Astrocyte (in vitro differentiated cells and primary cell): ENCODE results near the gene OSBPL1A.

Experiments
- EZH2 ChIP-seq: IDR thresholded peaks from 2 replicates; pipeline ENCODE4 v1.6.1; 2012; ENCODE audit warnings: mild to moderate bottlenecking, low read length, inconsistent platforms; ENCODE audit not compliant: insufficient read depth
- TF ChIP-seq, protein P1 (sequence below): IDR thresholded peaks from 2 replicates; pipeline ENCODE4 v1.5.1; 2011; ENCODE audit warnings: low read depth, mild to moderate bottlenecking, inconsistent platforms, low read length, moderate library complexity; ENCODE audit not compliant: insufficient read depth

DNA sequence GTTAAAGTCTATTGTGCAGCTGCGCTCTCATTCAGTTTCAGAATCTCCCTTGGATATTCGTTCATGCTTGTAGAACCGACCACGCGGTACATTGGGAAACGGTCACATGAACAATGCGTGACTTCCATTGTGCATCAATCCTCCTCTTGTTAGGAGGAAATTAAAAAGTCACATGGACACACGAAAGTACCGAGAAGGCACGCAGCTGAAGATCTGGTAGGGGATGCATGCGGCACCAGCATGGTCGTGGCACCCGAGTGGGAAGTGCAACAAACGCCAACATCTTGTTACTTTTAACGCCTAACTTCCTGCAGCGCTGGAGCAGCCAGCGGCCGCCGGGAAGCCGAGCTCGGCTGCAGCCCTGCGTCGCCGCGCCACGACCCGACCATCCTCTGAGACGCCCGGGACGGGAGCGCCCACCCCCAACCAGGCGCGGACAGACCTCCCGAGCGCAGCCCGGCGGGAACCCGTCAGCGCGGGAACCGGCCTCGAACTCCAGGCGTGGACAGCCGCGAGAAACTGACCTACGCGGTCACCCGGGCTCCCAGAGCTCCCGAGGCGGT, 412 bp downstream of the OSBPL1A start:
- TF ChIP-seq, protein P1, sequence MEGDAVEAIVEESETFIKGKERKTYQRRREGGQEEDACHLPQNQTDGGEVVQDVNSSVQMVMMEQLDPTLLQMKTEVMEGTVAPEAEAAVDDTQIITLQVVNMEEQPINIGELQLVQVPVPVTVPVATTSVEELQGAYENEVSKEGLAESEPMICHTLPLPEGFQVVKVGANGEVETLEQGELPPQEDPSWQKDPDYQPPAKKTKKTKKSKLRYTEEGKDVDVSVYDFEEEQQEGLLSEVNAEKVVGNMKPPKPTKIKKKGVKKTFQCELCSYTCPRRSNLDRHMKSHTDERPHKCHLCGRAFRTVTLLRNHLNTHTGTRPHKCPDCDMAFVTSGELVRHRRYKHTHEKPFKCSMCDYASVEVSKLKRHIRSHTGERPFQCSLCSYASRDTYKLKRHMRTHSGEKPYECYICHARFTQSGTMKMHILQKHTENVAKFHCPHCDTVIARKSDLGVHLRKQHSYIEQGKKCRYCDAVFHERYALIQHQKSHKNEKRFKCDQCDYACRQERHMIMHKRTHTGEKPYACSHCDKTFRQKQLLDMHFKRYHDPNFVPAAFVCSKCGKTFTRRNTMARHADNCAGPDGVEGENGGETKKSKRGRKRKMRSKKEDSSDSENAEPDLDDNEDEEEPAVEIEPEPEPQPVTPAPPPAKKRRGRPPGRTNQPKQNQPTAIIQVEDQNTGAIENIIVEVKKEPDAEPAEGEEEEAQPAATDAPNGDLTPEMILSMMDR, result no peak
- no peak for TF ChIP-seq EZH2
